RCC 7860 (cell line): ENCODE measurements around the gene CEP164.
A peak's percentile ranks its signal among the peaks of the same experiment; 100 is the strongest.
"Not testable (repeated sequence)": the region's sequence is repeated elsewhere in the genome, so short reads cannot be mapped to it uniquely, and the experiment has no call there.

Experiments
- DNase-seq: peaks from one replicate; pipeline ENCODE4 v3.0.0-alpha.2; 2015; ENCODE audit warnings: low spot score
- FAIRE-seq: peaks from 2 replicates; lab custom pipeline; 2012; peaks lifted over from hg19 to GRCh38; lab: Jason Lieb, UNC

Gene CEP164

GRCh38 chr11:117303646-117304315 lies 23.9 kb upstream of the CEP164 start:
- FAIRE-seq: no peak
- DNase-seq: no peak

GRCh38 chr11:117305145-117305544 lies 22.5 kb upstream of the CEP164 start:
- DNase-seq: no peak
- FAIRE-seq: no peak

GRCh38 chr11:117309310-117309709 lies 18.3 kb upstream of the CEP164 start:
- FAIRE-seq (no peak), DNase-seq (no peak)

- no peak for FAIRE-seq
- no peak for DNase-seq
Observed at GRCh38 chr11:117313091-117313490, 14.6 kb upstream of the CEP164 start.

- no peak for FAIRE-seq
- DNase-seq: no peak
Observed at GRCh38 chr11:117313828-117314768, 13.6 kb upstream of the CEP164 start.

- DNase-seq (no peak), FAIRE-seq (no peak)
Observed at GRCh38 chr11:117314840-117315239, 12.8 kb upstream of the CEP164 start.

GRCh38 chr11:117315285-117316196 lies 12.1 kb upstream of the CEP164 start:
- no peak for FAIRE-seq

GRCh38 chr11:117316197-117316961 lies 11.3 kb upstream of the CEP164 start, which contains the start of gene BACE1:
BACE1 (minus strand) TSS chr11:117316256; CDS start chr11:117315795, 461 bp downstream.
- FAIRE-seq (peak; percentile 65), DNase-seq (peak; percentile 63)

More at GRCh38 chr11:117315285-117316196, 12.1 kb upstream of the CEP164 start:
- no peak for DNase-seq

GRCh38 chr11:117318738-117319137 lies 8.9 kb upstream of the CEP164 start:
- FAIRE-seq (no peak), DNase-seq (no peak)

- no peak for DNase-seq
Observed at GRCh38 chr11:117319214-117319840, 8.3 kb upstream of the CEP164 start.

GRCh38 chr11:117327255-117327566 lies 443 bp upstream of the CEP164 start:
- FAIRE-seq, DNase-seq: not testable (repeated sequence)

More at GRCh38 chr11:117319214-117319840, 8.3 kb upstream of the CEP164 start:
- no peak for FAIRE-seq

GRCh38 chr11:117328375-117329010 lies 839 bp downstream of the CEP164 start:
- FAIRE-seq (no peak), DNase-seq (no peak)

- FAIRE-seq: no peak
- DNase-seq: no peak
Observed at GRCh38 chr11:117332843-117333242, 5.2 kb downstream of the CEP164 start.

GRCh38 chr11:117333917-117334316 lies 6.3 kb downstream of the CEP164 start:
- no peak for DNase-seq
- no peak for FAIRE-seq

GRCh38 chr11:117334896-117335295 lies 7.2 kb downstream of the CEP164 start:
- FAIRE-seq (no peak), DNase-seq (no peak)

GRCh38 chr11:117335399-117335798 lies 7.7 kb downstream of the CEP164 start:
- FAIRE-seq (no peak), DNase-seq (no peak)

GRCh38 chr11:117337076-117337475 lies 9.4 kb downstream of the CEP164 start:
- DNase-seq (no peak), FAIRE-seq (no peak)

GRCh38 chr11:117345039-117345438 lies 17.4 kb downstream of the CEP164 start:
- FAIRE-seq (no peak), DNase-seq (no peak)

GRCh38 chr11:117354550-117354949 lies 26.9 kb downstream of the CEP164 start:
- FAIRE-seq: no peak
- DNase-seq: no peak
